Right lung (tissue), 5 donors: ENCODE results near the gene ZNF526. TPM values are rescaled to one million over a fixed set of nuclear protein-coding genes. Genes with fewer than 3 reads are reported as not detected.

Source experiments
- DNase-seq, 2 donors: peaks; one replicate each; pipeline ENCODE4 v3.0.0-alpha.2; 2013
- polyA plus RNA-seq, 5 donors: library from polyadenylated mRNA; unstranded; fragments of 120-200 nt; gene quantifications; one replicate each; pipeline versions ENCODE4 v1.2.1 to v1.2.3, GENCODE V29; 2013; ENCODE audit warnings: inconsistent platforms in 1 of 5, low replicate concordance in 1 of 5; ENCODE audit not compliant: insufficient read length in 5 of 5, insufficient read depth in 1 of 5

ZNF526 gene
- polyA plus RNA-seq, 5 donors = 6.7 to 10.7 (median 8.5) TPM

DNA sequence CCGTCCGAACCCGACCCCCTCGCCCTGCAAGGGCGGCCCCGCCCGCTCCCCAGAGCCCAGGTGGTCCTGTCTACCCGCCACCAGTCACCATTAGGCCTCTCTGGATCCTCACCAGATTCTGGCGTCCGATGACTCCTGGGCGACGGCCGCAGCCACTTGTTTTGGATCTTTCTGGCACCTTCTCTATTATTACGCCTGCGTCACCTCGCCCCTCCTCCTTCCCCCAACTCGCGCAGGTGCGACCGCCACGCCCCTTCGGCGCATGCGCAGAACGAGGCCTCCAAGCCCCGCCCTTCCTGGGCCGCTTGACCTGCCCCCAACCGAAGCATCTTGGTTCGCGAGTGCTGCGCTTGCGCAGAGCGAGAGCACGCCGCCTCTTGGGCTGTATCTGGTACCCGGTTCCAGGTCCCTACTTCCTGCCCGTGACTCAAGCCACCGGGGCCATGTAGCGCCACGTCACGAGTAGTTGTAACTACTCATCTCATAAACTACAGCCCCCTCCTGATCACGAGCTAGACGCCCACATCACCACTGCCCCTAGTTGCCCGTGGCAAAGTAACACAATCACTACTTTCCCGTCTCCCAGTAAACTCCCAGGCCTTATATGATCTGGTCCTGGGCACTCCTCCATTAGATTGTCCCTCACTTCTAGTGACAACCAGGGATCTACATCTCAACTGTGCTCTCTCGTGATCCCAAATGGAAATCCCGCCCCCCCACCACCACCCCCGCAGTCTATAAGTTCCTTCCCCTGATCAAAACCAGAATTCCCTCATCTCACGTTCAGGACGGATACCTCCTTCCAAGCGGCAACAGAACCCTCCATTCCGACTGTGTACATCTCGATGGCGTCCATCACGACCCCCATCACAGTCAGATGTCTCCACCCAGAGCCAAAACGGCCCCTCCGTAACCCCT lies 2.3 kb upstream of the ZNF526 start, which contains the start of gene DEDD2:
Gene DEDD2, minus strand, starts transcription at position 158 of the 918 bp plus-strand sequence. CDS start 670 bp downstream, outside the sequence.
- DNase-seq = peak; percentile 92 to 93

DNA sequence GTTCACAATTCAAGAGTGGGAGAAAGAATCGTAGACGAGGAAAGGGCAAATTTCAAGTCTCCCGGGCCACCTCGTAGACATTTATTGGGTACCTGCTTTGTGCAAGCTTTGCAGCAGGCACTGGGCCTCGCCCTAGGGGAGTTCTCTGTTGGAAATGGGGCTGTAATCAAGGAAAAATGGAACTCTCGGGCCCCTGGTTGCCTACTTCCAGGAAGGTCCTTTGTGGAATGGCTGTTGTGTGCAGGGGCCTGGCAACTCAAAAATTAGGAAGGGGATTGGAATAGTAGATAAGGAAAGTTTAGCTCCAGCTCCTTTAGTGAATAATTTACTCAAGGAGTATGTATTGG lies 612 bp downstream of the ZNF526 start:
- no peak for DNase-seq

- DNase-seq = no peak
Observed at GRCh38 chr19:42224940-42225717, 5.0 kb downstream of the ZNF526 start.

- no peak for DNase-seq
Observed at GRCh38 chr19:42225718-42226292, 5.7 kb downstream of the ZNF526 start.

DNA sequence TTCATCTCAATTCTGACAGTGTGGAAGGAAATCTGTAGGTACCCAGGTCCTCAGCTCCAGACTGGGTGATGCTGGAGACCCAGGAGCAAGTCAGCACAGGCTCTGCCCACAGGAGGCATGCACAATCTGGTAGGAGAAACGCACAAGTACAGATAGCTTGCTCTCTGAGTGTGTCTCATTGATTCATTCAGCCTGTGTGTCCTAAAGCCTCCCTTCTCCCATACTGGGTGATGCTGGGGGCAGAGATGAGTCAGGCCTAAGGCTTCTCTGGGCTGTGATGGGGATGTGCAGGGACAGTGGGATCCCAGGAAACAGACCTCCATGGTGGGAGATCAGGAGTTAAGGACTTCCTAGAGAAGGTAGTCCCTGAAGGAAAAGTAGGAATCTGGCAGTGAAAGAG lies 6.8 kb downstream of the ZNF526 start:
- DNase-seq = no peak

- DNase-seq = no peak
Observed at GRCh38 chr19:42228641-42229040, 8.5 kb downstream of the ZNF526 start.

DNA sequence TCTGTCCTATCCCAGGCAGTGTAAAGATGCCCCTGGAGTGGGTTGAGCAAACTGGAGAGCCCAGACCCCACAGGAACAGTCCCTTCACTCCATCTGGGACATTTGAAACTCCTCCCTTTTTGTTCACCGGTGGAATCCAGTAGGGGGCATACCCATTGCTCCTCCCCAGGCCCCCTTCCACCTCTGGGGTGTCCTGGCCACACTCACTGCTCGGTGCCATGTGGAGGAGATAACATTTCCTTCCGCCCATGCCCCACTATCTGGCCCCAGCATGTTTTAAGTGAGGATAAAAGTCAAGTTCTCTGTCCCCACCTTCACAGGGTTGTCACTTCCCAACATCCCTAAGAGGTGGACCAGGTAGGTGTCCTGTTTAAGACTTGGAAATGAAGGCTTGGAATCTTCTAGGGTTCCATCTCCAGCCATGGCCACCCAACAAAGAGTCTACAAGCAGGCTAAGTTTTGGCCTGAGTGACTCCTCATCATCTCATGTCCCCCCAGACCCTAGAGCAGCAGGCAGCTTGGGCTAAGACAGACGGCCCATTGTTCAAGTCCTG lies 9.3 kb downstream of the ZNF526 start:
- no peak for DNase-seq

DNA sequence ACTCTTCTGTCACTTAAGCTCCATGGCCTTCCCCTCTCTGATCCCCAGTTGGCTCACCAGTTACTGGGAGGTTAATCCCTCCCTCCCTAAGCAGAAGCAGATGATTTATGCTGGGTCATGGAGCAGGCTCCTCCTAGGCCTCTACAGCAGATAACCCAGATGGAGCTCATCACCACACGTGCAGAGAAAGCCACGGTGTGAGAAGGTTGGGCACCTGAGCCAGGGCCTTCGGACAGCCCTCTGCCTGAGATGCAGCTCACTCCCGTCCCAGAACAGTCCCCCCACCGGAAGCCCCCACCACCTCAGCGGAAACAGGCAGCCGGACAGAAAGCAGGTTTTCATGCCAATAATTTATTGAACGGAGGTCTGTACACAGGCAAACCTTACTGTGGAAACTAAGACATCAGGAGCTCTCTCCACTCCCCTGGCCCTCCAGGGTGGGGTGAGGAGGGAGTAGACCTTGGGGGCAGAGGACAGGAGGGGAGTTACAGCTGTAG lies 9.8 kb downstream of the ZNF526 start:
- DNase-seq = no peak

GRCh38 chr19:42230571-42230970 lies 10.5 kb downstream of the ZNF526 start:
- DNase-seq = no peak

- no peak for DNase-seq
Observed at GRCh38 chr19:42232435-42232834, 12.3 kb downstream of the ZNF526 start.

GRCh38 chr19:42233106-42233505 lies 13.0 kb downstream of the ZNF526 start:
- DNase-seq = no peak

GRCh38 chr19:42233678-42234292 lies 13.7 kb downstream of the ZNF526 start:
- no peak for DNase-seq

DNA sequence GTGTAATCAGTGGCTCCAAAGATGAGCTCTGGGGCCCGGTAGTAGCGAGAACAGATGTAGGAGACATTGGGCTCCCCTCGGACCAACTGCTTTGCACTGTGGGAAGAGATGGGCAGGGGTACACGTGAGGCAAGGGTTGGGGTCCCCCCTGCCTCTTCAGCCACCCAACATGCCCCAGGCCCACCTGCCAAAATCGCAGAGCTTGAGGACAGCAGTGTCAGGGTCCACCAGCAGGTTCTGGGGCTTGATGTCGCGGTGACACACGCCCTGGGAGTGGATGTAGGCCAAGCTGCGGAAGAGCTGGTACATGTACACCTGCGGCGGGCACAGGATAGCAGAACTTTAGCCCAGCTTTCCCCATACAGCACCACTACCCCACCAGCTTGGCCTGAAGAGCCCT lies 14.3 kb downstream of the ZNF526 start:
- no peak for DNase-seq

DNA sequence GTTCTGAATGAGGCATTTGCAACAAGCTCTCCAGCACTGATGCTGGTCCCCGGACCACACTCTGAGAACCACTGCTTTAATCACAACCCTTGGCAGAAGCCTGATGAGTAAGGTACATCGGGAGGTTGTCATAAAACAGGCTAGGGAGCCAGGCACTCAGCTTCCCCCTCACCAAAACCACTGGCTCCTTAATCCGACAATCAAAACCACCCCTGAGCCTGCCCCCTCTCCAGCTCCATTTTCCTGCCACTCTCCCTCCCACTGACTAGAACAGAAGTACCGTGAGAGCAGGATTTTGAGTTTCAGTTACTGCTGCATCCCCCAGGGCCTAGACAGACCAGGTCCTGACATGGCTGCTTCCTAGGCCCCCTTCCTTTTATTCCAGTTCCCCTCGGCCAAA lies 15.1 kb downstream of the ZNF526 start:
- no peak for DNase-seq

- no peak for DNase-seq
Observed at GRCh38 chr19:42239544-42240220, 19.6 kb downstream of the ZNF526 start.

GRCh38 chr19:42241279-42241678 lies 21.2 kb downstream of the ZNF526 start:
- no peak for DNase-seq

- no peak for DNase-seq
Observed at GRCh38 chr19:42242069-42242511, 22.0 kb downstream of the ZNF526 start.

DNA sequence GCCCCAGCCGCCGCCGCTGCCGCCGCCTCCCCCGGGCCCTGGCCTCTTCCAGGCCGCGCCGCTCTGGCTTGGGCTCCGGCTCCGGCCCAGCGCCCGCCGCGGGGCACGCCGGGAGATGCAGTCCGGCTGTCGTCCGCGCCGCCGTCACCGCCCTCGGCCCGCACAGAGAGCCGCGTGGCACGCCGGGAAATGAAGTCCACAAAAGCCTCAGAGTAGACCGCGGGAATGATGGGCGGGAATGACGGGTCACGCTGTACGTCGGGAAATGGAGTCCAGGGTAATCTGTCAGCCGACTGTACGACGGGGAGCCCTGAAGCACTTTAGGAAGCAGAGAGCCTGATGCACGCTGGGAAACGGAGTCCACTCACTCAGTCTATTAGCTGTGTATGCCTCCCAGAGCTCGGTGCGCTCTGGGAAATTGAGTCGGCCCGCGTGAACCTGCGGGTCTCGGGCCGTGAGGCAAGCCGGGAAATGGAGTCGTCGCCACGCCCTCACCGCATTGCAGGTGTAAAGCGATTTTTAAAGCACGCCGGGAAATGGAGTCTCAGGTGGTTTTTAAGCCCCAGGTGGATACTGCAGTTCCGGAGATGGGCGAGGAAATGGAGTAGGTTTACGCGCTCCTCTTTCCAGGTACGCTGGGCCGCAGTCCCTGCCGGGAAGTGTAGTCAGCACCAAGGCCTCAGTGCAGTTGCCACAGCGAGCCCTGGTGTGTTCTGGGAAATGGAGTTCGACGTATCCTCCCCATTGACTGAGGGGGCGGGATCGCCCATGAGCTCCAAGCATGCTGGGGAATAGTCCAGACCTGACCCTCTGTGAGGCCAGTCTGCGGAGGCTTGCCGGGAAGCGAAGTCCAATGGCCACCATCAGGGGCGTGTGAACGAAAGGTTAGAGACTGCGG lies 22.6 kb downstream of the ZNF526 start, which contains the start of gene GSK3A:
Gene GSK3A, minus strand, starts transcription at position 91 of the 898 bp plus-strand sequence. CDS start 137 bp downstream, outside the sequence.
- DNase-seq = peak; percentile 99
